K562 (cell line): ENCODE results near the gene ADAMTS7. TPM values are rescaled to one million over a fixed set of nuclear protein-coding genes. Genes with fewer than 3 reads are reported as not detected.
"Not testable (repeated sequence)": the region's sequence is repeated elsewhere in the genome, so short reads cannot be mapped to it uniquely, and the experiment has no call there.

Source experiments
- ATAC-seq: fragments of 200-7000 bp; cut with Tn5 transposase; 3 replicates; pipeline ENCODE4 v1.9.1; 2020; ENCODE audit warnings: moderate library complexity
- BruUV-seq: library from RNA; stranded (reverse); fragments of 400-500 nt; replicated peaks from 2 replicates; lab custom pipeline; 2021; lab: Mats Ljungman, UMichigan
- CTCF ChIA-PET: fragments of 300-600 bp; formaldehyde crosslinking; extraction: SDS; loops from one replicate; lab custom pipeline; 2021; ENCODE audit warnings: low intra/inter-chr PET ratio; lab: Yijun Ruan, JAX
- POLR2A ChIA-PET: fragments of 300-600, 350-650 bp; sonication (Branson Sonifier 250); formaldehyde crosslinking; extraction: SDS; loops from one replicate; lab custom pipeline; 2021; ENCODE audit warnings: antibody characterized with exemption, inconsistent platforms; lab: Yijun Ruan, JAX
- DNase-seq, 4 experiments: peaks; one replicate each; pipeline versions ENCODE4 v3.0.0 to v3.0.0-alpha.2; 2011 to 2018; ENCODE audit warnings: low spot score in 3 of 4, mixed read lengths in 3 of 4; ENCODE audit errors: extremely low read depth in 1 of 4
- FAIRE-seq: peaks from 2 replicates; lab custom pipeline; 2011; peaks lifted over from hg19 to GRCh38; lab: Jason Lieb, UNC
- H2AFZ ChIP-seq: 2 replicates; pipeline ENCODE4 v1.6.0; 2011; ENCODE audit warnings: low read depth, low read length, control low read depth, inconsistent platforms
- H3K27ac ChIP-seq: fragments of 200-600 bp; 3 replicates; pipeline ENCODE4 v1.8.0; 2011; ENCODE audit warnings: low read depth, mild to moderate bottlenecking, control low read depth, inconsistent platforms, low read length, moderate library complexity, mixed read lengths; ENCODE audit errors: extremely low read depth
- H3K27me3 ChIP-seq, 2 experiments: fragments of 300-600 bp in 1 of 2; 2 replicates in 1 of 2; 3 replicates in 1 of 2; pipeline versions ENCODE4 v1.6.0 to v1.8.0; 2011; ENCODE audit warnings: inconsistent platforms in 2 of 2, low read length in 2 of 2, mild to moderate bottlenecking in 1 of 2, mixed read lengths in 1 of 2, moderate library complexity in 1 of 2; ENCODE audit not compliant: control insufficient read depth in 2 of 2, insufficient read depth in 2 of 2
- H3K36me3 ChIP-seq: fragments of 300-600 bp; 3 replicates; pipeline ENCODE4 v1.8.0; 2011; ENCODE audit warnings: mild to moderate bottlenecking, low read length, inconsistent platforms; ENCODE audit not compliant: control insufficient read depth, insufficient read depth
- H3K4me1 ChIP-seq, 2 experiments: fragments of 200-600 bp in 1 of 2; replicated peaks in 1 of 2; 2 replicates in 1 of 2; 3 replicates in 1 of 2; pipeline versions ENCODE4 v1.5.1 to v1.8.0; 2011; ENCODE audit warnings: inconsistent platforms in 2 of 2, low read length in 2 of 2, mild to moderate bottlenecking in 1 of 2, mixed read lengths in 1 of 2, moderate library complexity in 1 of 2; ENCODE audit not compliant: control insufficient read depth in 2 of 2, insufficient read depth in 2 of 2
- H3K4me2 ChIP-seq: 2 replicates; pipeline ENCODE4 v1.6.1; 2011; ENCODE audit warnings: low read length, control low read depth, inconsistent platforms, mixed read lengths; ENCODE audit not compliant: insufficient read depth
- H3K4me3 ChIP-seq: fragments of 200-600 bp; sonication (generic), shearing (Covaris generic); 2 replicates; pipeline ENCODE4 v1.5.1; 2016; ENCODE audit warnings: control low read depth, inconsistent platforms
- H3K79me2 ChIP-seq: fragments of 200-600 bp; 3 replicates; pipeline ENCODE4 v1.8.0; 2011; ENCODE audit warnings: low read length, inconsistent platforms; ENCODE audit not compliant: control insufficient read depth, insufficient read depth
- H3K9ac ChIP-seq, 2 experiments: 2 replicates each; pipeline versions ENCODE4 v1.6.0 to v1.6.1; 2011; ENCODE audit warnings: low read depth in 2 of 2, low read length in 2 of 2, control low read depth in 1 of 2, inconsistent platforms in 1 of 2, mild to moderate bottlenecking in 1 of 2, mixed read lengths in 1 of 2; ENCODE audit not compliant: insufficient read depth in 1 of 2
- H3K9me1 ChIP-seq: one replicate; pipeline ENCODE4 v1.6.0; 2011; ENCODE audit warnings: inconsistent platforms, mild to moderate bottlenecking, low read length, moderate library complexity; ENCODE audit not compliant: control insufficient read depth, insufficient read depth
- H3K9me3 ChIP-seq: replicated peaks from 2 replicates; pipeline ENCODE4 v1.5.1; 2011; ENCODE audit warnings: low read depth, low read length, inconsistent platforms; ENCODE audit not compliant: control insufficient read depth, insufficient read depth
- H4K20me1 ChIP-seq: replicated peaks from 2 replicates; pipeline ENCODE4 v1.6.1; 2011; ENCODE audit warnings: low read length, inconsistent platforms, mixed read lengths; ENCODE audit not compliant: control insufficient read depth, insufficient read depth
- ARID4B ChIP-seq: sonication (generic); formaldehyde crosslinking; IDR thresholded peaks from 2 replicates; pipeline ENCODE4 v1.8.0; 2022; ENCODE audit warnings: mild to moderate bottlenecking, missing genetic modification reagents
- whole genome bisulfite sequencing: fragments of 100-300 bp; shearing (Covaris generic); methylation state at CpG from one replicate; pipeline ENCODE4 v1.1.6; 2016; ENCODE audit warnings: low coverage, mixed read lengths; ENCODE audit not compliant: insufficient coverage; ENCODE audit errors: missing lambda C conversion rate; 5-methylcytosine and 5-hydroxymethylcytosine counted together
- in situ Hi-C: fragments of 300-500 bp; cut with MboI; formaldehyde crosslinking; loops from 4 replicates; pipeline ENCODE4 v1.15.0; 2018; ENCODE audit warnings: inconsistent platforms, mixed read lengths
- intact Hi-C: fragments of 100-400 bp; cut with micrococcal nuclease; formaldehyde crosslinking; loops from 2 replicates; pipeline ENCODE4 v1.14.2; 2022
- polyA plus RNA-seq, 8 experiments: library from polyadenylated mRNA; depleted of rRNA in 4 of 8; stranded (reverse) in 5 of 8; unstranded in 3 of 8; fragments of >200 nt; fragmentation: Nextera tagmentation in 2 of 8; fragmentation: Illumina TruSeq in 1 of 8; extraction: Ambion mirVana in 2 of 8; extraction: Trizol in 1 of 8; gene quantifications; 2 replicates each; pipeline versions ENCODE4 v1.2.1 to v1.2.3, GENCODE V29; 2011 to 2014; ENCODE audit warnings: inconsistent platforms in 1 of 8, missing spikeins in 1 of 8
- total RNA-seq, 7 experiments: library from RNA; depleted of rRNA in 6 of 7; stranded (reverse); fragments of >200 nt in 6 of 7; fragmentation: Illumina TruSeq in 2 of 7; extraction: Trizol in 2 of 7; gene quantifications; 2 replicates each; pipeline versions ENCODE4 v1.2.1 to v1.2.3, GENCODE V29; 2011 to 2021; ENCODE audit warnings: low replicate concordance in 1 of 7

Gene ADAMTS7
- total and polyA plus RNA-seq, 9 of the 15 experiments (the other 6 are each of a cell fraction or from before 2014, with no cell fraction given): 0.05 to 0.07 TPM; not detected in 7

- no peak for TF ChIP-seq ARID4B (CRISPR knock-in tag)
These were observed 53.7 kb downstream of the ADAMTS7 start (continued) for GRCh38 chr15:78757636-78757905.

GRCh38 chr15:78756781-78757635 is 54.3 kb downstream of the ADAMTS7 start:
- H3K4me1 ChIP-seq: peaks cover 0 to 13% of the 10 kb centered on the region in 2 experiments; a peak in 1 of 5 replicates
- H3K4me2 ChIP-seq, H2AFZ ChIP-seq, H3K9ac ChIP-seq, DNase-seq, BruUV-seq, H3K27ac ChIP-seq, H3K9me1 ChIP-seq, H3K4me3 ChIP-seq, H3K27me3 ChIP-seq, H3K9me3 ChIP-seq, in situ Hi-C loops, H4K20me1 ChIP-seq, ATAC-seq, H3K36me3 ChIP-seq, FAIRE-seq, H3K79me2 ChIP-seq: not testable (repeated sequence)
- POLR2A ChIA-PET: interaction anchor here (0.8 kb wide), 1 partner anchor 211 kb away, joined by 3 read pairs; no protein-coding TSS in a partner anchor
- CTCF ChIA-PET: interaction anchor here (0.6 kb wide), 1 partner anchor 221 kb away, joined by 3 read pairs; no protein-coding TSS in a partner anchor
- intact Hi-C loops: loop anchor here (10.0 kb wide), 1 partner anchor 248 kb away; no protein-coding TSS in a partner anchor
- WGBS: 23% methylated on average over 19 of the region's 25 CpGs
